GM10847 (cell line): ENCODE measurements around the gene KRTAP27-1.

ENCODE experiments used
- POLR2A ChIP-seq: IDR thresholded peaks from 2 replicates; pipeline ENCODE4 v1.6.1; 2011; ENCODE audit not compliant: insufficient read length; ENCODE audit errors: extremely low read depth

KRTAP27-1 gene

GRCh38 chr21:30329203-30329875, 8.2 kb downstream of the KRTAP27-1 start:
- TF ChIP-seq POLR2A: no peak

- TF ChIP-seq POLR2A: no peak
These were observed 11.1 kb downstream of the KRTAP27-1 start for GRCh38 chr21:30326390-30326789.

DNA sequence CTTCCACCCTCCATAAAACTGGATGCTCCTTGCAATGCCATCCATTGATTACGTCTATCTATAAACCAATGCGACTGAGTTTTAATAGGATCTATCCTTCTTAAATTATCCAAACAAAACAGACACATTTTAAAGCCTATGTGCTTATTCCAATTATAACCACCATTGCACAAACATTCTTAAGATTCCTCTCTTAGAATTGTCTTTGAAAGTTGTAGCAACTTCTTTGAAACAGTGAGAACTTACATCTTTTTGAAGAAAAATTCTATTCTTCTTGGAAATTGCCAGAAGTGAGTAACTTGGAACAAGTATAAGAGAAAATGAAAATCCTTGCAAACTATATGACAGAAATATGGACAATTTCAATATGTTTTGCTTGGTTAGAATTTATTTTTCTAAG, 17.3 kb downstream of the KRTAP27-1 start, which contains the start of gene KRTAP26-1:
Gene KRTAP26-1, minus strand, starts transcription at position 101 of the 400 bp plus-strand sequence. CDS start 280 bp downstream, outside the sequence.
- TF ChIP-seq POLR2A: no peak

DNA sequence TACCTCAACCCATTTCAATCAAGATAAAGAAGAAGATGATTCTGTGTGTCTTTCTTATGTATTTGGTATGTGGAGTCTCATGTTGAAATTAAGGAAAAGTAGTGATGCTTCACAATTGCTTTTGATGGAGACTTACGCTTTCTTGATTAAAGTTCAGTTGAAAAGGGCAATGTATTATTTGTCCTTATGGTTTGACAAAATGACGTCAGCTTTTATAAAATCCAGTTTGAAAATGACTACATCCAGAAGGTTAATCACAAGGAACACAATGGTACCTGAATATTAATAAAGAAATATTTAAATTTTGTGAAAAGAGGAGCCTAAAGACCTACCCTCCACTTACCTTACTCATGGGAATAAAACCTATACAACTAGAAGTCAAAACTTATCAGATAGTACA, 21.8 kb downstream of the KRTAP27-1 start:
- TF ChIP-seq POLR2A: no peak

DNA sequence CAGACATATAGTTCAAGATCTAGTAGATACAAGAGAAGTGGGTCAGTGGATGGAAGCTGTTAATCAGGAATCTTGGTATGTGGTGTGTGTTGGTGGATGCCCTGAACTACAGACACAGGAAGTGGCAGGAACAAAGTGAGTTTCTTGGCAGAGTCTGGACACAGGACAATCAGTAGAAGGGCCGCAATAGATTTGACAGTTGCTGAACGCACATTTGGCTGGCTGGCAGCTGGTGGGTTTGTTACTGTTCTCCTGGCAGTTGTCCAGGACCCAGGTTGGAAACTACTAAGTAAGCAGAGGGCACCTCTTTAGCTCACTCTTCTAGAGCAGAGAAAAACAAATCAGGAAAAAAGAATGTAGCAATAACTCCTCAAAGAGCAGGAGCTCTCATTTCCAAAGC, 30.6 kb downstream of the KRTAP27-1 start:
- TF ChIP-seq POLR2A: no peak

GRCh38 chr21:30305136-30305535, 32.4 kb downstream of the KRTAP27-1 start:
- TF ChIP-seq POLR2A: no peak

DNA sequence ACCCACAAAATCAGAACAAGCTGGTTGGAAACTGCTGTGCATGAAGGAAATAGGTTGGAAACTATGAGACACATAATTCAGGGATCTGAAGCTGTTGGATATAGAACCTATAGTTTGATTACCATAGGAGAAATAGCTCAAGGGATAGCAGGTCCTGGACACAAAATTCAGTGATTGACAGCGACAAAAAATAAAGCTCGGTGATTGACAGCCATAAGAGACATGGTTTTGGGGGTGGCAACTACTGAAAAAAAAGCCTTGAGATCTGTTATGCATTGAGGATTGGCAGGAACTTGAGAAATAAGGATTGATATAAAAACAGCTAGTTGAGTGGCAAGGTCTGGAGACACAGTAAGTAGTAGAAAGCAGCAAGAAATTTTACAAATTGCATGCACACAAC, 48.3 kb downstream of the KRTAP27-1 start, which contains the start of gene KRTAP25-1:
Gene KRTAP25-1, minus strand, starts transcription at position 300 of the 400 bp plus-strand sequence. Its CDS starts 24 bp downstream, at position 276.
- TF ChIP-seq POLR2A: no peak
